ENCODE measurements around the gene PCNA.

The PCNA gene

GRCh38 chr20:5161536-5162164 is 41.9 kb upstream of the PCNA start:
- no peak overlapping the region for H3K27ac ChIP-seq (ENCODE audit: low read depth, low read length)
- peaks cover 50% of the 10 kb centered on the region for H3K79me2 ChIP-seq (ENCODE audit: insufficient read depth, low read length)
- H3K27me3 ChIP-seq (ENCODE audit: low read length): no peaks in the 10 kb centered on the region
- H3K4me2 ChIP-seq (ENCODE audit: low read depth, low read length, poor library complexity, severe bottlenecking): no peak overlapping the region
- no peaks in the 10 kb centered on the region for H3K36me3 ChIP-seq (ENCODE audit: low read length)
- no peak overlapping the region for H3K4me3 ChIP-seq (ENCODE audit: insufficient read depth, low read length, poor library complexity, severe bottlenecking)
- 0 out of 2 replicates have a peak, but pooled peaks cover 5% of the 10 kb centered on the region for H3F3A ChIP-seq (ENCODE audit: insufficient read depth)
- H3K9ac ChIP-seq (ENCODE audit: low read length): no peak overlapping the region
- H3K9me3 ChIP-seq (ENCODE audit: insufficient read depth, low read length): no peaks in the 10 kb centered on the region
- H2AFZ ChIP-seq (ENCODE audit: low read depth, low read length, severe bottlenecking): no peak overlapping the region
- H4K20me1 ChIP-seq (ENCODE audit: low read depth, low read length): peaks cover 5% of the 10 kb centered on the region; the same call in 1 of the 2 replicates
- no peak for TF ChIP-seq CTCF (IDR thresholded peaks at IDR 0.05; ENCODE audit: insufficient read depth, low read length, poor library complexity, severe bottlenecking)
- H3K9me2 ChIP-seq (replicated peaks; ENCODE audit: insufficient read depth, low read length): no peaks in the 10 kb centered on the region

GRCh38 chr20:5160882-5161281 is 41.1 kb upstream of the PCNA start:
- Histone ChIP-seq H4K20me1 (ENCODE audit: low read depth, low read length) (peaks cover 2% of the 10 kb centered on the region; the same call in 1 of the 2 replicates), H3K36me3 (ENCODE audit: low read length) (no peaks in the 10 kb centered on the region), H3K4me2 (ENCODE audit: low read depth, low read length, poor library complexity, severe bottlenecking) (no peak overlapping the region), H3K79me2 (ENCODE audit: insufficient read depth, low read length) (peaks cover 50% of the 10 kb centered on the region), H3K27ac (ENCODE audit: low read depth, low read length) (no peak overlapping the region), H3K9ac (ENCODE audit: low read length) (no peak overlapping the region), H3K9me3 (ENCODE audit: insufficient read depth, low read length) (no peaks in the 10 kb centered on the region), H3K4me3 (ENCODE audit: insufficient read depth, low read length, poor library complexity, severe bottlenecking) (no peak overlapping the region), H2AFZ (ENCODE audit: low read depth, low read length, severe bottlenecking) (no peak overlapping the region), H3K9me2 (replicated peaks; ENCODE audit: insufficient read depth, low read length) (no peaks in the 10 kb centered on the region), H3K27me3 (ENCODE audit: low read length) (no peaks in the 10 kb centered on the region), H3F3A (ENCODE audit: insufficient read depth) (0 out of 2 replicates have a peak, but pooled peaks cover 5% of the 10 kb centered on the region)
- TF ChIP-seq CTCF (IDR thresholded peaks at IDR 0.05; ENCODE audit: insufficient read depth, low read length, poor library complexity, severe bottlenecking) (no peak), EZH2phosphoT487 (conservative IDR thresholded peaks at IDR 0.05; ENCODE audit: low read length) (no peak)

- TF ChIP-seq CTCF (IDR thresholded peaks at IDR 0.05; ENCODE audit: insufficient read depth, low read length, poor library complexity, severe bottlenecking) (no peak), EZH2phosphoT487 (conservative IDR thresholded peaks at IDR 0.05; ENCODE audit: low read length) (no peak)
- no peaks in the 10 kb centered on the region for H3K27me3 ChIP-seq (ENCODE audit: low read length)
- no peaks in the 10 kb centered on the region for H4K20me1 ChIP-seq (ENCODE audit: low read depth, low read length)
- H3K9ac ChIP-seq (ENCODE audit: low read length): no peak overlapping the region
- no peaks in the 10 kb centered on the region for H3K9me2 ChIP-seq (replicated peaks; ENCODE audit: insufficient read depth, low read length)
- no peak overlapping the region for H3K4me2 ChIP-seq (ENCODE audit: low read depth, low read length, poor library complexity, severe bottlenecking)
- no peak overlapping the region for H2AFZ ChIP-seq (ENCODE audit: low read depth, low read length, severe bottlenecking)
- H3K4me3 ChIP-seq (ENCODE audit: insufficient read depth, low read length, poor library complexity, severe bottlenecking): no peak overlapping the region
- peaks cover 53% of the 10 kb centered on the region for H3K79me2 ChIP-seq (ENCODE audit: insufficient read depth, low read length)
- H3K27ac ChIP-seq (ENCODE audit: low read depth, low read length): no peak overlapping the region
- 0 out of 2 replicates have a peak, but pooled peaks cover 5% of the 10 kb centered on the region for H3F3A ChIP-seq (ENCODE audit: insufficient read depth)
- H3K9me3 ChIP-seq (ENCODE audit: insufficient read depth, low read length): no peaks in the 10 kb centered on the region
- H3K36me3 ChIP-seq (ENCODE audit: low read length): no peaks in the 10 kb centered on the region
Observed at GRCh38 chr20:5159928-5160327, 40.2 kb upstream of the PCNA start.
